H9 (cell line): ENCODE measurements around the gene SNPH. TPM values are rescaled to one million over a fixed set of nuclear protein-coding genes. Genes with fewer than 3 reads are reported as not detected.

Experiments
- DNase-seq: peaks from one replicate; pipeline ENCODE4 v3.0.0-alpha.2; 2017
- H2AFZ ChIP-seq: one replicate; pipeline ENCODE4 v1.6.1; 2013; ENCODE audit warnings: mild to moderate bottlenecking, low read length, control low read depth, moderate library complexity
- H2AK5ac ChIP-seq: 2 replicates; pipeline ENCODE4 v1.6.1; 2013; ENCODE audit warnings: low read length, control low read depth, mixed read lengths; ENCODE audit not compliant: insufficient read length
- H2BK120ac ChIP-seq: one replicate; pipeline ENCODE4 v1.6.1; 2013; ENCODE audit warnings: low read depth, mild to moderate bottlenecking, low read length, control low read depth, inconsistent platforms; ENCODE audit not compliant: poor library complexity, severe bottlenecking
- H2BK12ac ChIP-seq: 2 replicates; pipeline ENCODE4 v1.6.1; 2013; ENCODE audit warnings: low read length, control low read depth, mixed read lengths, low read depth; ENCODE audit not compliant: insufficient read length
- H2BK15ac ChIP-seq: 2 replicates; pipeline ENCODE4 v1.6.1; 2013; ENCODE audit warnings: low read depth, low read length, control low read depth
- H2BK20ac ChIP-seq: one replicate; pipeline ENCODE4 v1.6.1; 2013; ENCODE audit warnings: low read depth, mild to moderate bottlenecking, low read length, control low read depth, inconsistent platforms; ENCODE audit not compliant: poor library complexity, severe bottlenecking
- H2BK5ac ChIP-seq: 2 replicates; pipeline ENCODE4 v1.6.1; 2013; ENCODE audit warnings: low read length, control low read depth, mixed read lengths; ENCODE audit not compliant: insufficient read length
- H3K14ac ChIP-seq: 2 replicates; pipeline ENCODE4 v1.6.1; 2013; ENCODE audit warnings: low read length, control low read depth; ENCODE audit not compliant: insufficient read depth
- H3K18ac ChIP-seq: 2 replicates; pipeline ENCODE4 v1.6.1; 2013; ENCODE audit warnings: low read depth, mild to moderate bottlenecking, mixed read lengths, low read length, control low read depth; ENCODE audit not compliant: insufficient read length
- H3K23ac ChIP-seq: 2 replicates; pipeline ENCODE4 v1.6.1; 2013; ENCODE audit warnings: low read length, control low read depth, mixed read lengths, low read depth; ENCODE audit not compliant: insufficient read length
- H3K23me2 ChIP-seq: 2 replicates; pipeline ENCODE4 v1.6.1; 2013; ENCODE audit warnings: low read depth, mild to moderate bottlenecking, mixed read lengths, low read length, control low read depth; ENCODE audit not compliant: insufficient read length, poor library complexity, severe bottlenecking
- H3K27ac ChIP-seq: 2 replicates; pipeline ENCODE4 v1.5.1; 2013; ENCODE audit warnings: low read length, control low read depth, mixed read lengths, low read depth; ENCODE audit not compliant: insufficient read length
- H3K27me3 ChIP-seq: 2 replicates; pipeline ENCODE4 v1.6.1; 2013; ENCODE audit warnings: low read length, control low read depth, inconsistent platforms; ENCODE audit not compliant: insufficient read depth
- H3K4ac ChIP-seq: 2 replicates; pipeline ENCODE4 v1.6.1; 2013; ENCODE audit warnings: low read depth, mild to moderate bottlenecking, control low read depth, inconsistent platforms, low read length, moderate library complexity
- H3K4me1 ChIP-seq: 2 replicates; pipeline ENCODE4 v1.6.1; 2013; ENCODE audit warnings: low read length, control low read depth, inconsistent platforms; ENCODE audit not compliant: insufficient read depth
- H3K4me2 ChIP-seq: 2 replicates; pipeline ENCODE4 v1.6.1; 2013; ENCODE audit warnings: low read length, control low read depth, mixed read lengths; ENCODE audit not compliant: insufficient read length, insufficient read depth
- H3K56ac ChIP-seq: 2 replicates; pipeline ENCODE4 v1.6.1; 2013; ENCODE audit warnings: low read depth, mild to moderate bottlenecking, mixed read lengths, low read length, control low read depth; ENCODE audit not compliant: insufficient read length
- H3K79me1 ChIP-seq: 2 replicates; pipeline ENCODE4 v1.6.1; 2013; ENCODE audit warnings: low read depth, mild to moderate bottlenecking, moderate library complexity, low read length, control low read depth, inconsistent platforms; ENCODE audit not compliant: insufficient read depth, poor library complexity, severe bottlenecking
- H3K79me2 ChIP-seq: 2 replicates; pipeline ENCODE4 v1.6.1; 2013; ENCODE audit warnings: low read length, control low read depth, inconsistent platforms; ENCODE audit not compliant: insufficient read depth
- H3K9ac ChIP-seq: 2 replicates; pipeline ENCODE4 v1.6.1; 2013; ENCODE audit warnings: low read length, control low read depth, mixed read lengths; ENCODE audit not compliant: insufficient read length; ENCODE audit errors: extremely low read depth
- H3K9me3 ChIP-seq: one replicate; pipeline ENCODE4 v1.6.1; 2013; ENCODE audit warnings: low read depth, low read length, inconsistent platforms; ENCODE audit not compliant: control insufficient read depth
- H3T11ph ChIP-seq: one replicate; pipeline ENCODE4 v1.6.1; 2013; ENCODE audit warnings: mild to moderate bottlenecking, low read length, control low read depth, inconsistent platforms
- H4K20me1 ChIP-seq: one replicate; pipeline ENCODE4 v1.6.1; 2013; ENCODE audit not compliant: control insufficient read depth, insufficient read length, insufficient read depth
- H4K5ac ChIP-seq: 2 replicates; pipeline ENCODE4 v1.6.1; 2013; ENCODE audit warnings: low read depth, mild to moderate bottlenecking, mixed read lengths, low read length, control low read depth; ENCODE audit not compliant: insufficient read length
- H4K8ac ChIP-seq: replicated peaks from 2 replicates; pipeline ENCODE4 v1.6.1; 2013; ENCODE audit warnings: low read length, control low read depth, mixed read lengths, low read depth; ENCODE audit not compliant: insufficient read length
- H4K91ac ChIP-seq: 2 replicates; pipeline ENCODE4 v1.6.1; 2013; ENCODE audit warnings: low read depth, mild to moderate bottlenecking, moderate library complexity, mixed read lengths, low read length, control low read depth; ENCODE audit not compliant: insufficient read length
- H3K27ac Mint-ChIP-seq, 3 experiments: 2 replicates in 2 of 3; 3 replicates in 1 of 3; pipeline ENCODE4 v1.8.0; 2020 to 2021; ENCODE audit warnings: mixed read lengths in 3 of 3, mild to moderate bottlenecking in 1 of 3, moderate library complexity in 1 of 3
- H3K27me3 Mint-ChIP-seq: 2 replicates; pipeline ENCODE4 v1.8.0; 2021; ENCODE audit warnings: low read depth, mild to moderate bottlenecking, moderate library complexity, mixed read lengths
- H3K36me3 Mint-ChIP-seq, 3 experiments: 2 replicates in 2 of 3; 3 replicates in 1 of 3; pipeline ENCODE4 v1.8.0; 2020 to 2021; ENCODE audit warnings: low read depth in 3 of 3, mixed read lengths in 3 of 3; ENCODE audit not compliant: insufficient read depth in 1 of 3
- H3K4me1 Mint-ChIP-seq, 2 experiments: 2 replicates each; pipeline ENCODE4 v1.8.0; 2020; ENCODE audit warnings: mixed read lengths in 2 of 2
- H3K4me3 Mint-ChIP-seq, 2 experiments: 2 replicates in 1 of 2; 3 replicates in 1 of 2; pipeline ENCODE4 v1.8.0; 2020 to 2021; ENCODE audit warnings: mild to moderate bottlenecking in 2 of 2, mixed read lengths in 2 of 2, moderate library complexity in 1 of 2
- H3K9me3 Mint-ChIP-seq, 2 experiments: 2 replicates in 1 of 2; 3 replicates in 1 of 2; pipeline ENCODE4 v1.8.0; 2020; ENCODE audit warnings: mild to moderate bottlenecking in 2 of 2, mixed read lengths in 2 of 2, moderate library complexity in 1 of 2
- CTCF ChIP-seq: fragments of 200-600 bp; sonication (generic); conservative IDR thresholded peaks from 3 replicates; pipeline ENCODE4 v1.8.0; 2021; ENCODE audit warnings: antibody characterized with exemption, mild to moderate bottlenecking
- WGBS: extraction: QIAGEN DNeasy Blood & Tissue Kit; methylation state at CpG from one replicate; pipeline ENCODE4 v1.1.7; 2013; ENCODE audit warnings: missing lambda C conversion rate, low lambda C conversion rate, mixed read lengths; ENCODE audit not compliant: insufficient read length; ENCODE audit errors: extremely low coverage; 5-methylcytosine and 5-hydroxymethylcytosine counted together
- total RNA-seq: library from RNA; stranded (reverse); gene quantifications from 2 replicates; pipeline ENCODE4 v1.2.1, GENCODE V29; 2021

The SNPH gene
- total RNA-seq, 1 experiment from 2014 or later = 1.8 TPM

GRCh38 chr20:1305712-1306111 is 39.6 kb downstream of the SNPH start:
- no peaks in the 10 kb centered on the region for H3K27me3 ChIP-seq
- H3K36me3 Mint-ChIP-seq = no peaks in the 10 kb centered on the region; a peak in 1 of 7 replicates
- H3K4ac ChIP-seq = no peak overlapping the region
- no peaks in the 10 kb centered on the region for H3K9me3 ChIP-seq
- no peaks in the 10 kb centered on the region for H4K20me1 ChIP-seq
- H2BK20ac ChIP-seq = no peak overlapping the region
- H4K91ac ChIP-seq = no peak overlapping the region
- no peaks in the 10 kb centered on the region for H3K79me2 ChIP-seq
- H3K27ac Mint-ChIP-seq = peak overlapping the region in 1 of 3 experiments; percentile 85; a peak in 1 of 7 replicates
- no peak for DNase-seq
- H3K27me3 Mint-ChIP-seq = no peaks in the 10 kb centered on the region
- WGBS = no CpG with 5 or more reads among the region's 24 CpGs
- no peak overlapping the region for H2AK5ac ChIP-seq
- H3K9me3 Mint-ChIP-seq = no peaks in the 10 kb centered on the region
- TF ChIP-seq CTCF = no peak
- H3K79me1 ChIP-seq = no peaks in the 10 kb centered on the region
- no peak overlapping the region for H3K4me2 ChIP-seq
- H2BK120ac ChIP-seq = no peak overlapping the region
- H3K56ac ChIP-seq = no peak overlapping the region
- H3K4me3 Mint-ChIP-seq = no peak overlapping the region
- no peak overlapping the region for H3T11ph ChIP-seq
- H3K23ac ChIP-seq = no peak overlapping the region
- H4K8ac ChIP-seq = no peak overlapping the region
- no peak overlapping the region for H3K14ac ChIP-seq
- H3K9ac ChIP-seq = no peak overlapping the region
- no peak overlapping the region for H2BK15ac ChIP-seq
- H3K4me1 ChIP-seq = no peaks in the 10 kb centered on the region; the same call in 1 of the 2 replicates
- no peak overlapping the region for H2AFZ ChIP-seq
- no peaks in the 10 kb centered on the region for H3K23me2 ChIP-seq
- H3K27ac ChIP-seq = no peak overlapping the region
- H3K18ac ChIP-seq = no peak overlapping the region
- no peak overlapping the region for H2BK12ac ChIP-seq
- H3K4me1 Mint-ChIP-seq = peaks cover 15 to 20% of the 10 kb centered on the region in 2 experiments
- no peak overlapping the region for H2BK5ac ChIP-seq
- H4K5ac ChIP-seq = no peak overlapping the region
